ENCODE measurements around the gene CCIN. TPM values are rescaled to one million over a fixed set of nuclear protein-coding genes. Genes with fewer than 3 reads are reported as not detected.

The CCIN gene
- polyA plus RNA-seq, 3 donors, result 0.11 to 2.3 (median 0.35) TPM

GRCh38 chr9:36136894-36137391 is 32.2 kb upstream of the CCIN start:
- H3K9me3 Mint-ChIP-seq, result peaks cover 0 to 1% (median 0%) of the 10 kb centered on the region in 7 donors
- 1% methylated on average over 40 of the region's 40 CpGs for WGBS (ENCODE audit: insufficient coverage)
- H3K27me3 Mint-ChIP-seq (ENCODE audit: low read depth in 3 of 3), result peaks cover 0 to 3% (median 0%) of the 10 kb centered on the region in 3 donors
- Histone ChIP-seq H3K9ac (ENCODE audit: insufficient read depth, low read length, poor library complexity, severe bottlenecking) (peak overlapping the region; percentile 93), H3K4me1 (ENCODE audit: control insufficient read depth in 1 of 2, insufficient read depth in 2 of 2, low read length in 2 of 2) (peaks cover 57 to 64% of the 10 kb centered on the region in 2 donors), H3K27me3 (ENCODE audit: control insufficient read depth in 2 of 2, insufficient read depth in 2 of 2, low read length in 2 of 2) (no peaks in the 10 kb centered on the region), H3K4me3 (replicated peaks in 1 of 3; ENCODE audit: low read depth in 2 of 3, low read length in 3 of 3) (peak overlapping the region; percentile 86 to 98 (median 96)), H2AFZ (ENCODE audit: insufficient read depth, low read depth, low read length, poor library complexity, severe bottlenecking) (peak overlapping the region; percentile 95), H3K36me3 (replicated peaks in 1 of 2; ENCODE audit: control insufficient read depth in 1 of 2, insufficient read depth in 2 of 2, low read length in 2 of 2) (peaks cover 1 to 3% of the 10 kb centered on the region in 2 donors), H4K20me1 (ENCODE audit: insufficient read depth, low read length) (peaks cover 15% of the 10 kb centered on the region), H3K9me3 (replicated peaks in 1 of 2; ENCODE audit: control insufficient read depth in 1 of 2, insufficient read depth in 1 of 2, low read length in 2 of 2) (no peaks in the 10 kb centered on the region), H3K27ac (ENCODE audit: low read depth in 1 of 2, low read length in 2 of 2) (peak overlapping the region; percentile 75 to 99), H3K79me2 (ENCODE audit: insufficient read depth, low read length) (peaks cover 65% of the 10 kb centered on the region), H3K4me2 (replicated peaks; ENCODE audit: extremely low read depth, low read length, poor library complexity, severe bottlenecking) (peak overlapping the region; percentile 94)
- H3K4me1 Mint-ChIP-seq, result peaks cover 60% of the 10 kb centered on the region
- TF ChIP-seq CTCF (IDR thresholded peaks at IDR 0.05), result no peak
- no peak for DNase-seq
- peaks cover 11 to 30% of the 10 kb centered on the region in 2 donors for H3K36me3 Mint-ChIP-seq
- peak overlapping the region; percentile 100 for H3K4me3 Mint-ChIP-seq
- H3K27ac Mint-ChIP-seq, result peak overlapping the region; percentile 94 to 98 (median 96)
- intact Hi-C loops (cut with micrococcal nuclease), result loop anchor here (2.0 to 5.0 kb wide), 2 partner anchors 14 to 35 kb away; no protein-coding TSS in a partner anchor

- H3K4me1 Mint-ChIP-seq, result peaks cover 62% of the 10 kb centered on the region
- H3K27ac Mint-ChIP-seq, result peak overlapping the region; percentile 95 to 98 (median 96)
- intact Hi-C loops (cut with micrococcal nuclease), result loop anchor here (2.0 to 5.0 kb wide), 2 partner anchors 13 to 35 kb away; no protein-coding TSS in a partner anchor
- 50% methylated on average over 12 of the region's 12 CpGs for WGBS (ENCODE audit: insufficient coverage)
- TF ChIP-seq CTCF (IDR thresholded peaks at IDR 0.05), result no peak
- H3K9ac ChIP-seq (ENCODE audit: insufficient read depth, low read length, poor library complexity, severe bottlenecking), result peak overlapping the region; percentile 93
- peaks cover 5 to 7% of the 10 kb centered on the region in 2 donors for H3K36me3 ChIP-seq (replicated peaks in 1 of 2; ENCODE audit: control insufficient read depth in 1 of 2, insufficient read depth in 2 of 2, low read length in 2 of 2)
- peaks cover 70% of the 10 kb centered on the region for H3K79me2 ChIP-seq (ENCODE audit: insufficient read depth, low read length)
- H3K27me3 Mint-ChIP-seq (ENCODE audit: low read depth in 3 of 3), result peaks cover 0 to 3% (median 0%) of the 10 kb centered on the region in 3 donors
- H3K4me3 ChIP-seq (replicated peaks in 1 of 3; ENCODE audit: low read depth in 2 of 3, low read length in 3 of 3), result peak overlapping the region; percentile 86 to 98 (median 96)
- no peaks in the 10 kb centered on the region for H3K9me3 Mint-ChIP-seq
- H2AFZ ChIP-seq (ENCODE audit: insufficient read depth, low read depth, low read length, poor library complexity, severe bottlenecking), result peak overlapping the region; percentile 95
- H3K27me3 ChIP-seq (ENCODE audit: control insufficient read depth in 2 of 2, insufficient read depth in 2 of 2, low read length in 2 of 2), result no peaks in the 10 kb centered on the region
- peaks cover 17% of the 10 kb centered on the region for H4K20me1 ChIP-seq (ENCODE audit: insufficient read depth, low read length)
- DNase-seq, result no peak
- peaks cover 14 to 36% of the 10 kb centered on the region in 2 donors for H3K36me3 Mint-ChIP-seq
- no peaks in the 10 kb centered on the region for H3K9me3 ChIP-seq (replicated peaks in 1 of 2; ENCODE audit: control insufficient read depth in 1 of 2, insufficient read depth in 1 of 2, low read length in 2 of 2)
- H3K4me3 Mint-ChIP-seq, result peak overlapping the region; percentile 100
- H3K4me2 ChIP-seq (replicated peaks; ENCODE audit: extremely low read depth, low read length, poor library complexity, severe bottlenecking), result peak overlapping the region; percentile 94
- H3K27ac ChIP-seq (ENCODE audit: low read depth in 1 of 2, low read length in 2 of 2), result peak overlapping the region; percentile 75 to 99
- peaks cover 63 to 66% of the 10 kb centered on the region in 2 donors for H3K4me1 ChIP-seq (ENCODE audit: control insufficient read depth in 1 of 2, insufficient read depth in 2 of 2, low read length in 2 of 2)
These were observed 31.7 kb upstream of the CCIN start for GRCh38 chr9:36137392-36138004.

Data from CD14-positive monocyte (primary cell).